ENCODE measurements around the gene AVPI1.
A peak's percentile ranks its signal among the peaks of the same experiment; 100 is the strongest.
"Not testable (repeated sequence)": the region's sequence is repeated elsewhere in the genome, so short reads cannot be mapped to it uniquely, and the experiment has no call there.

The AVPI1 gene

GRCh38 chr10:97701438-97702069 is 14.5 kb upstream of the AVPI1 start:
- H3K27ac Mint-ChIP-seq, result no peak overlapping the region
- no peaks in the 10 kb centered on the region for H3K4me1 Mint-ChIP-seq (ENCODE audit: low read depth)

DNA sequence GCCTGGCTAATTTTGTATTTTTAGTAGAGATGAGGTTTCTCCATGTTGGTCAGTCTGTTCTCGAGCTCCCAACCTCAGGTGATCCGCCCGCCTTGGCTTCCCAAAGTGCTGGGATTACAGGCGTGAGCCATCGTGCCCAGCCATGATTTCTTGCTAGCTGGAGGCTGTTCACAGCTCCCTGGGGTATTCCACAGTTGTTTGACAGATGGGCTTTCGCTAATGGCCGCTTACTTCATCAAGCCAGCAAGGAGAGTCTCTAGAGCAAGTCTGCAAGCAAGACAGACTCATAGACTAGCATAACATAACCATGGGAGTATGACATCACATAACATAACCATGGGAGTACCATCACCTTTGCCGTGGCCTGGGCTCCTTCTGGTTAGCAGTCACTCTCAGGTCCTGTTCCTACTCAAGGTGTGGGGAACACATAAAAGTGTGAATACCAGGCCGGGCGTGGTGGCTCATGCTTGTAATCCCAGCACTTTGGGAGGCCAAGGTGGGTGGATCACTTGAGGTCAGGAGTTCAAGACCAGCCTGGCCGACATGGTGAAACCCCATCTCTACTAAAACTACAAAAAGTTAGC is 11.1 kb upstream of the AVPI1 start:
- H3K27ac Mint-ChIP-seq; H3K4me1 Mint-ChIP-seq (ENCODE audit: low read depth); H3K9me3 Mint-ChIP-seq; H3K4me3 Mint-ChIP-seq; H3K36me3 Mint-ChIP-seq (ENCODE audit: low read depth); H3K27me3 Mint-ChIP-seq: not testable (repeated sequence)

More at GRCh38 chr10:97701438-97702069, 14.5 kb upstream of the AVPI1 start:
- Mint-ChIP-seq H3K9me3 (no peaks in the 10 kb centered on the region), H3K4me3 (no peak overlapping the region), H3K27me3 (peaks cover 9% of the 10 kb centered on the region), H3K36me3 (ENCODE audit: low read depth) (no peaks in the 10 kb centered on the region)

DNA sequence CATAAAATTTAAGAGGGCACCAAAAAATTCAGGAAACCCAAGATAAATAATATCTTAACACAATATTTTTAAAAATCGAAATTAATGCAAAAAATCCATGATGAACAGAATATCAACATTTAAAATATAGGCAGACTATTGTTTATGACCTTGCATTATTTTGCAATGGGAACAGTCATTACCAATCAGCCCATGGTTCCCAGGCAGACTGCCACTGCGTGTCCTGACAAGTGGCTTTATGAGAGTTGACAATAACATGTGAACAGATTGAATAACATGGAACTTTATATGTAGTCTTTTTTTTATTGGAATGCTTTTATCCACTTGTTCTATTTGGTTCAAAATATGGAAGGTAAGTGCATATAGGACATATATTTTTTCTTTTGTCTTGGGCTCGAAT is 3.1 kb upstream of the AVPI1 start:
- Mint-ChIP-seq H3K4me1 (ENCODE audit: low read depth) (peaks cover 15% of the 10 kb centered on the region), H3K4me3 (no peak overlapping the region), H3K9me3 (no peaks in the 10 kb centered on the region), H3K36me3 (ENCODE audit: low read depth) (no peaks in the 10 kb centered on the region), H3K27me3 (no peaks in the 10 kb centered on the region), H3K27ac (no peak overlapping the region)

DNA sequence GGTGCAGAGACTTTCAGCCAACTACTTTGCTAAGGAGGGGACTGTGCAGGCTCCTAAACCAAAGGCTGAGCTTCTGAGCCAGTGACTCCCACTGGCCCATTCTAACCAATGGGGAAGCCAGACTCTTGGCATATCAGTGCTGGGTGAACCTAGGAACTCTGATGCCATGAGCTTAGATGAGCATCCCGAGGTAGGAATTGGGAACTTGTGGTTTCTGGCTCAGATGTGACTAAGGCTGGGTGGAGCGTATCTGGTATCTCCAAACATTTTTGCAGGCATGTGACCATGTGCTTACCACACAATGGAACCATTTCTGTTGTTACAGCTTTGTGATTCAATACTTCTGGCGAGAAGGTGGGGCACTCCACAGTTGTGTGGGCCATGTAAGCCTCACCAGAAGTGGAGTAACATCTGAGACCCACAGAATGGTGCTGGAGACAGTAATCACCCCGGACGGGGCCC is 2.5 kb upstream of the AVPI1 start:
- peaks cover 17% of the 10 kb centered on the region for H3K4me1 Mint-ChIP-seq (ENCODE audit: low read depth)
- no peaks in the 10 kb centered on the region for H3K27me3 Mint-ChIP-seq
- no peaks in the 10 kb centered on the region for H3K36me3 Mint-ChIP-seq (ENCODE audit: low read depth)
- H3K4me3 Mint-ChIP-seq, result no peak overlapping the region
- no peak overlapping the region for H3K27ac Mint-ChIP-seq
- H3K9me3 Mint-ChIP-seq, result no peaks in the 10 kb centered on the region

- Mint-ChIP-seq H3K27me3 (no peaks in the 10 kb centered on the region), H3K9me3 (no peaks in the 10 kb centered on the region), H3K4me3 (peak overlapping the region; percentile 81), H3K27ac (peak overlapping the region; percentile 67), H3K4me1 (ENCODE audit: low read depth) (peaks cover 17% of the 10 kb centered on the region), H3K36me3 (ENCODE audit: low read depth) (no peaks in the 10 kb centered on the region)
These were observed 1.0 kb upstream of the AVPI1 start for GRCh38 chr10:97687785-97688781.

GRCh38 chr10:97686301-97686961 is 610 bp downstream of the AVPI1 start:
- H3K27ac Mint-ChIP-seq, result no peak overlapping the region

DNA sequence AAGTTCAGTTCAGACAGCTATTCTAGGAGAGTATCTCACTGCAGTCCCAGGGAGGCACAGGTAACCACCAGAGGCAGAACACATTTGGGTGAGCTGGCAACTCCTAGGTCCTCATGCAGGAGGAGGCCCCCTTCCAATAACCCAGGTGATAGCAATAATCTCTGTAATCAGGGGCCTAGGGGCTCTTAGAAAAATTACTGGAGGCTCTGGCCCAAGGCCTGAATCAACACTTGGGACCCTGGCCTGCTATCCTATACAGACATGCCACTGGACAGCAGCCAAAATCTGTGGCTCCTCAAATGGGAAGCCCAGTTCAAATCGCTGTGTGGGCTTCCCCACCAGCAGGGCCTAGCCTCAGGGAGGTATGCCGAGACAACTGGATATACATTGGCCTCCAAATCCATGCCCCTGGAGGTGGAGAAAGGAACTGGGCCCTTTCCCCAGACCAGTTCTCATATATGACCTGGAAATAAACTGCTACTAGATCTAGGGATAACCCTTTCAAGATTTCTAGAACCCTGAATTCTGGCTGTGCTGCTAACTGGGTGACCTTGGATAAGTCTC is 1.6 kb downstream of the AVPI1 start:
- H3K4me1 Mint-ChIP-seq (ENCODE audit: low read depth), result peaks cover 17% of the 10 kb centered on the region
- H3K27ac Mint-ChIP-seq, result no peak overlapping the region

More at GRCh38 chr10:97686301-97686961, 610 bp downstream of the AVPI1 start:
- peak overlapping the region; percentile 81 for H3K4me3 Mint-ChIP-seq
- no peaks in the 10 kb centered on the region for H3K36me3 Mint-ChIP-seq (ENCODE audit: low read depth)
- peaks cover 17% of the 10 kb centered on the region for H3K4me1 Mint-ChIP-seq (ENCODE audit: low read depth)
- no peaks in the 10 kb centered on the region for H3K27me3 Mint-ChIP-seq
- H3K9me3 Mint-ChIP-seq, result no peaks in the 10 kb centered on the region

GRCh38 chr10:97684866-97685394 is 2.1 kb downstream of the AVPI1 start:
- no peaks in the 10 kb centered on the region for H3K36me3 Mint-ChIP-seq (ENCODE audit: low read depth)
- no peaks in the 10 kb centered on the region for H3K27me3 Mint-ChIP-seq
- no peak overlapping the region for H3K27ac Mint-ChIP-seq
- no peaks in the 10 kb centered on the region for H3K9me3 Mint-ChIP-seq
- H3K4me3 Mint-ChIP-seq, result no peak overlapping the region
- peaks cover 17% of the 10 kb centered on the region for H3K4me1 Mint-ChIP-seq (ENCODE audit: low read depth)

More for the DNA sequence above, 1.6 kb downstream of the AVPI1 start:
- H3K36me3 Mint-ChIP-seq (ENCODE audit: low read depth), result no peaks in the 10 kb centered on the region
- H3K9me3 Mint-ChIP-seq, result no peaks in the 10 kb centered on the region
- no peaks in the 10 kb centered on the region for H3K27me3 Mint-ChIP-seq
- no peak overlapping the region for H3K4me3 Mint-ChIP-seq

DNA sequence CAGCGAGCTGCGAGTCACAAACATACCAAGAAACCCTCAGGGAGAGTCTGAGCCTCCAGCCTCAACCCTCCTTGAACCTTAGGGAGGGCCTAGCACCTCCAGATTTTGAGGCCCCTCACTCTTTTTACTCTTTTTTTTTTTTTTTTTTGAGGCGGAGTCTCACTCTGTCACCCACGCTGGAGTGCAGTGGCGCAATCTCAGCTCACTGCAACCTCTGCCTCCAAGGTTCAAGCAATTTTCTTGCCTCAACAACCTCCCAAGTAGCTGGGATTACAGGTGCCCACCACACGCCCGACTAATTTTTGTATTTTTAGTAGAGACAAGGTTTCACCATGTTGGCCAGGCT is 2.7 kb downstream of the AVPI1 start:
- not testable (repeated sequence) for H3K9me3 Mint-ChIP-seq; H3K27ac Mint-ChIP-seq; H3K27me3 Mint-ChIP-seq; H3K4me3 Mint-ChIP-seq; H3K36me3 Mint-ChIP-seq (ENCODE audit: low read depth)
- H3K4me1 Mint-ChIP-seq (ENCODE audit: low read depth), result peaks cover 17% of the 10 kb centered on the region

GRCh38 chr10:97683556-97684367 is 3.3 kb downstream of the AVPI1 start:
- Mint-ChIP-seq H3K27me3 (no peaks in the 10 kb centered on the region), H3K9me3 (no peaks in the 10 kb centered on the region), H3K27ac (no peak overlapping the region), H3K4me3 (no peak overlapping the region), H3K4me1 (ENCODE audit: low read depth) (peaks cover 17% of the 10 kb centered on the region), H3K36me3 (ENCODE audit: low read depth) (no peaks in the 10 kb centered on the region)

- peaks cover 9% of the 10 kb centered on the region for H3K4me1 Mint-ChIP-seq (ENCODE audit: low read depth)
- no peaks in the 10 kb centered on the region for H3K9me3 Mint-ChIP-seq
- H3K27me3 Mint-ChIP-seq, result no peaks in the 10 kb centered on the region
- H3K27ac Mint-ChIP-seq, result no peak overlapping the region
- no peaks in the 10 kb centered on the region for H3K36me3 Mint-ChIP-seq (ENCODE audit: low read depth)
- H3K4me3 Mint-ChIP-seq, result no peak overlapping the region
These were observed 5.0 kb downstream of the AVPI1 start for GRCh38 chr10:97682042-97682441.

DNA sequence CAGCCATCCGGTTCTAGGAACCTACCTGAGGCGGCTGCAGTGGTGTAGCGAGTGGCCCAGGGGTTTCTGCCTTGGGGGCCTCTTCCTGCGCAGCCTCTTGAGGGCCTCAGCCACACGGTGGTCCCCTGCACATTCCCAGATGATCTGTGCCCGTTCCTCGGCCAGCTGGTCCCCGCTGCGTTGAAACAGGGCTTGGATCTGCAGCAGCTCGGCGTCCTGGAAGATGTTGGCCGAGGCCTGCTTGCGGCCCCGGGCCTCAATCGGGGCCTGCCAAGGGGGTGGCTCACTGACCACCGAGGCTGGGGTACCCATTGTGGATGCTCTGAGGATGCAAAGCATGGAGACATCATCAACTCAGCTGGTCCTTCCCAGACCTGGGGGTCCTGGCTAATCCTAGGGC is 7.4 kb downstream of the AVPI1 start:
- Mint-ChIP-seq H3K4me3 (no peak overlapping the region), H3K36me3 (ENCODE audit: low read depth) (peaks cover 4% of the 10 kb centered on the region), H3K9me3 (no peaks in the 10 kb centered on the region), H3K4me1 (ENCODE audit: low read depth) (peaks cover 3% of the 10 kb centered on the region), H3K27ac (no peak overlapping the region), H3K27me3 (no peaks in the 10 kb centered on the region)

- H3K36me3 Mint-ChIP-seq (ENCODE audit: low read depth), result peaks cover 19% of the 10 kb centered on the region
- no peak overlapping the region for H3K27ac Mint-ChIP-seq
These were observed 10.1 kb downstream of the AVPI1 start for GRCh38 chr10:97676770-97677581.

More at GRCh38 chr10:97676770-97677581, 10.1 kb downstream of the AVPI1 start:
- Mint-ChIP-seq H3K27me3 (no peaks in the 10 kb centered on the region), H3K9me3 (no peaks in the 10 kb centered on the region), H3K4me3 (no peak overlapping the region), H3K4me1 (ENCODE audit: low read depth) (peaks cover 12% of the 10 kb centered on the region)

All from stimulated activated naive CD8-positive, alpha-beta T cell treated with anti-CD3 and anti-CD28 coated beads, Interleukin-15, Interleukin-2, amounts not matched to agents 100 ng/mL and 50 ng/mL, for 24 hours (primary cell).